Body of pancreas (tissue), 4 donors: ENCODE measurements around the gene OSBPL1A.

ENCODE experiments used
- CTCF ChIP-seq, 7 experiments: fragments of 450-650 bp in 4 of 7; fragments of 200-600 bp in 3 of 7; sonication (generic) in 3 of 7; IDR thresholded peaks; one replicate each; pipeline ENCODE4 v1.5.1; 2016 to 2019; ENCODE audit warnings: antibody characterized with exemption in 7 of 7
- POLR2A ChIP-seq, 3 donors: fragments of 450-650 bp; IDR thresholded peaks; one replicate each; pipeline ENCODE4 v1.6.1; 2016; ENCODE audit warnings: antibody characterized with exemption in 3 of 3, mild to moderate bottlenecking in 2 of 3

GRCh38 chr18:24244698-24245097 is 152.9 kb downstream of the OSBPL1A start:
- TF ChIP-seq POLR2A (IDR thresholded peaks at IDR 0.05) (no peak), CTCF (IDR thresholded peaks at IDR 0.05) (no peak)
